ENCODE results near the gene RBMY1D. TPM values are rescaled to one million over a fixed set of nuclear protein-coding genes. Genes with fewer than 3 reads are reported as not detected.

The RBMY1D gene
- total and polyA plus RNA-seq, 2 donors (not counting 3 experiments of a cell fraction or from before 2014, with no cell fraction given), result not detected

DNA sequence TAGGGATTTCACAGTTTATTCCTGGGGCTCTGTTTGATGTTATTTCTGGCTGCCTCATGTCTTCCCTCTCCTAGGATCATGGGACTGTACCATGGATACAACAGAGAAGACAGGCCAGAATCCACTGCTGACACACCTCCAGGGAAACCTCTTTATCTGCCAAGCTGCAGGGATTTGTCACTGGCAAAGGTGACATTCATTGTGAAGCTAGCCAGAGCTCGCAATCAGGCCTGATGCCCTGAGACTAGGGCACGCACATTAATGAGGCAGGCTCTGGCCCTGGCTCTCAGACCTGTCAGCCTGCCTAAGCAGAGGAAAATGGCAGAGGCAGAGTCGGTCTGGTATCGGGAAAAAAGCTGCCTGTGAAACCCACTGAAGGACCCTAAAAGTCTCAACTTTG, 52.2 kb downstream of the RBMY1D start:
- no TSS peak for BruUV-seq (replicated peaks)

DNA sequence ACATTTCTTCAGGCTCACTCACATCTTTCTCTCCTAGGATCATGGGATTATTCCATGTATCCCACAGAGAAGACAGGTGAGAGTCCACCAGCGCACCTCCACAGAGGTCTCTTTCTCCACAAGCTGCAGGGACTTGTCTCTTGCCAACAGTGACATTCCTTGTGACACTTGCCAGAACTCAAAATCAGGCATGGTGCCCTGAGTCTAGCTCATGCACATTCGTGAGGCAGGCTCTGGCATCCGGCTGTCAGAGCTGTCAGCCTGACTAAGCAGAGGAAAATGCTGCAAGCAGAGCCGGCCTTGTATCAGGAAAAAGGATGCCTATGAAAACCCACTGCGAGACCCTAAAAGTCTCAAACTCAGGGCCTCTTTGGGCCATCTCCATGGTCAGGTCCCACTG, 54.8 kb downstream of the RBMY1D start:
- BruUV-seq (replicated peaks), result no TSS peak
- no peaks in the 10 kb centered on the region for H3K36me3 ChIP-seq (ENCODE audit: control insufficient read depth in 2 of 2, extremely low read depth in 1 of 2, insufficient read depth in 2 of 2, low read length in 2 of 2)

More for the DNA sequence above, 52.2 kb downstream of the RBMY1D start:
- Histone ChIP-seq H3K27ac (ENCODE audit: insufficient read depth, low read depth, low read length) (no peak overlapping the region), H3K4me2 (ENCODE audit: insufficient read depth, low read length) (no peak overlapping the region), H3K36me3 (ENCODE audit: control insufficient read depth in 2 of 2, extremely low read depth in 1 of 2, insufficient read depth in 2 of 2, low read length in 2 of 2) (no peaks in the 10 kb centered on the region), H3K4me1 (ENCODE audit: control insufficient read depth, extremely low read depth, insufficient read depth, low read length) (no peaks in the 10 kb centered on the region), H3K9me1 (replicated peaks; ENCODE audit: control insufficient read depth, extremely low read depth, insufficient read depth, low read length) (no peaks in the 10 kb centered on the region), H3K79me2 (ENCODE audit: control insufficient read depth, insufficient read depth, low read length) (no peaks in the 10 kb centered on the region), H4K20me1 (replicated peaks; ENCODE audit: control insufficient read depth, extremely low read depth, insufficient read depth, low read length) (no peaks in the 10 kb centered on the region), H3K4me3 (replicated peaks in 1 of 3; ENCODE audit: insufficient read depth in 1 of 3, low read depth in 1 of 3, low read length in 3 of 3) (no peak overlapping the region), H3K9ac (replicated peaks; ENCODE audit: extremely low read depth, insufficient read depth, low read length) (no peak overlapping the region), H3K27me3 (ENCODE audit: control insufficient read depth in 2 of 2, insufficient read depth in 2 of 2, low read length in 2 of 2) (no peaks in the 10 kb centered on the region), H3K9me3 (replicated peaks; ENCODE audit: control insufficient read depth, insufficient read depth, low read length) (no peaks in the 10 kb centered on the region), H2AFZ (ENCODE audit: low read depth, low read length) (no peak overlapping the region)
- ChIA-PET CTCF (no interaction called here), POLR2A (no interaction called here)
- intact Hi-C loops (cut with micrococcal nuclease), result no loop called here
- dilution Hi-C loops (cut with MboI; ENCODE audit: extremely low pct_ligation_motif_present, low sequenced_read_pairs), result no loop called here
- TF ChIP-seq, protein P1, sequence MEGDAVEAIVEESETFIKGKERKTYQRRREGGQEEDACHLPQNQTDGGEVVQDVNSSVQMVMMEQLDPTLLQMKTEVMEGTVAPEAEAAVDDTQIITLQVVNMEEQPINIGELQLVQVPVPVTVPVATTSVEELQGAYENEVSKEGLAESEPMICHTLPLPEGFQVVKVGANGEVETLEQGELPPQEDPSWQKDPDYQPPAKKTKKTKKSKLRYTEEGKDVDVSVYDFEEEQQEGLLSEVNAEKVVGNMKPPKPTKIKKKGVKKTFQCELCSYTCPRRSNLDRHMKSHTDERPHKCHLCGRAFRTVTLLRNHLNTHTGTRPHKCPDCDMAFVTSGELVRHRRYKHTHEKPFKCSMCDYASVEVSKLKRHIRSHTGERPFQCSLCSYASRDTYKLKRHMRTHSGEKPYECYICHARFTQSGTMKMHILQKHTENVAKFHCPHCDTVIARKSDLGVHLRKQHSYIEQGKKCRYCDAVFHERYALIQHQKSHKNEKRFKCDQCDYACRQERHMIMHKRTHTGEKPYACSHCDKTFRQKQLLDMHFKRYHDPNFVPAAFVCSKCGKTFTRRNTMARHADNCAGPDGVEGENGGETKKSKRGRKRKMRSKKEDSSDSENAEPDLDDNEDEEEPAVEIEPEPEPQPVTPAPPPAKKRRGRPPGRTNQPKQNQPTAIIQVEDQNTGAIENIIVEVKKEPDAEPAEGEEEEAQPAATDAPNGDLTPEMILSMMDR (IDR thresholded peaks at IDR 0.05; ENCODE audit: extremely low read depth in 1 of 2, insufficient read depth in 1 of 2, low read depth in 1 of 2, low read length in 2 of 2), result no peak
- TF ChIP-seq MYC (IDR thresholded peaks at IDR 0.05; ENCODE audit: low read depth, low read length), result no peak
- no peak for TF ChIP-seq FOS (IDR thresholded peaks at IDR 0.05; ENCODE audit: borderline replicate concordance, insufficient read depth, low read length)
- TF ChIP-seq POLR2A (IDR thresholded peaks at IDR 0.05; ENCODE audit: low read depth, low read length), result no peak
- no peak for FAIRE-seq
- DNase-seq (ENCODE audit: low read depth, low spot score), result no peak

More for the DNA sequence above, 54.8 kb downstream of the RBMY1D start:
- no peaks in the 10 kb centered on the region for H3K27me3 ChIP-seq (ENCODE audit: control insufficient read depth in 2 of 2, insufficient read depth in 2 of 2, low read length in 2 of 2)
- intact Hi-C loops (cut with micrococcal nuclease), result no loop called here
- H3K4me2 ChIP-seq (ENCODE audit: insufficient read depth, low read length), result no peak overlapping the region
- no peaks in the 10 kb centered on the region for H4K20me1 ChIP-seq (replicated peaks; ENCODE audit: control insufficient read depth, extremely low read depth, insufficient read depth, low read length)
- ChIA-PET CTCF (no interaction called here), POLR2A (no interaction called here)
- H3K9me1 ChIP-seq (replicated peaks; ENCODE audit: control insufficient read depth, extremely low read depth, insufficient read depth, low read length), result no peaks in the 10 kb centered on the region
- no peak overlapping the region for H3K9ac ChIP-seq (replicated peaks; ENCODE audit: extremely low read depth, insufficient read depth, low read length)
- FAIRE-seq, result no peak
- no peaks in the 10 kb centered on the region for H3K4me1 ChIP-seq (ENCODE audit: control insufficient read depth, extremely low read depth, insufficient read depth, low read length)
- TF ChIP-seq FOS (IDR thresholded peaks at IDR 0.05; ENCODE audit: borderline replicate concordance, insufficient read depth, low read length), result no peak
- no peak for TF ChIP-seq GATA2 (IDR thresholded peaks at IDR 0.05; ENCODE audit: insufficient read depth, insufficient read length, low read depth, low read length)
- TF ChIP-seq MYC (IDR thresholded peaks at IDR 0.05; ENCODE audit: low read depth, low read length), result no peak
- TF ChIP-seq JUN (IDR thresholded peaks at IDR 0.05; ENCODE audit: borderline replicate concordance, insufficient read depth, insufficient read length, low read depth), result no peak
- TF ChIP-seq, protein P1 (IDR thresholded peaks at IDR 0.05; ENCODE audit: extremely low read depth in 1 of 2, insufficient read depth in 1 of 2, low read depth in 1 of 2, low read length in 2 of 2), result no peak
- TF ChIP-seq EZH2 (IDR thresholded peaks at IDR 0.05; ENCODE audit: borderline replicate concordance, low read depth, low read length, severe bottlenecking), result no peak
- TF ChIP-seq, protein P2, sequence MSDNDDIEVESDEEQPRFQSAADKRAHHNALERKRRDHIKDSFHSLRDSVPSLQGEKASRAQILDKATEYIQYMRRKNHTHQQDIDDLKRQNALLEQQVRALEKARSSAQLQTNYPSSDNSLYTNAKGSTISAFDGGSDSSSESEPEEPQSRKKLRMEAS (IDR thresholded peaks at IDR 0.05; ENCODE audit: insufficient read depth, insufficient read length), result no peak
- no peak for TF ChIP-seq POLR2AphosphoS5 (IDR thresholded peaks at IDR 0.05; ENCODE audit: insufficient read depth, low read depth, low read length)
- TF ChIP-seq POLR2A (IDR thresholded peaks at IDR 0.05; ENCODE audit: low read depth, low read length), result no peak
- DNase-seq (ENCODE audit: low read depth, low spot score), result no peak
- no peaks in the 10 kb centered on the region for H3K9me3 ChIP-seq (replicated peaks; ENCODE audit: control insufficient read depth, insufficient read depth, low read length)
- dilution Hi-C loops (cut with MboI; ENCODE audit: extremely low pct_ligation_motif_present, low sequenced_read_pairs), result no loop called here
- H3K79me2 ChIP-seq (ENCODE audit: control insufficient read depth, insufficient read depth, low read length), result no peaks in the 10 kb centered on the region
- no peak overlapping the region for H3K27ac ChIP-seq (ENCODE audit: insufficient read depth, low read depth, low read length)
- no peak overlapping the region for H2AFZ ChIP-seq (ENCODE audit: low read depth, low read length)
- H3K4me3 ChIP-seq (replicated peaks in 1 of 3; ENCODE audit: insufficient read depth in 1 of 3, low read depth in 1 of 3, low read length in 3 of 3), result no peak overlapping the region

All from endothelial cell of umbilical vein (primary cell).